ENCODE results near the gene PDE6H.

DNA sequence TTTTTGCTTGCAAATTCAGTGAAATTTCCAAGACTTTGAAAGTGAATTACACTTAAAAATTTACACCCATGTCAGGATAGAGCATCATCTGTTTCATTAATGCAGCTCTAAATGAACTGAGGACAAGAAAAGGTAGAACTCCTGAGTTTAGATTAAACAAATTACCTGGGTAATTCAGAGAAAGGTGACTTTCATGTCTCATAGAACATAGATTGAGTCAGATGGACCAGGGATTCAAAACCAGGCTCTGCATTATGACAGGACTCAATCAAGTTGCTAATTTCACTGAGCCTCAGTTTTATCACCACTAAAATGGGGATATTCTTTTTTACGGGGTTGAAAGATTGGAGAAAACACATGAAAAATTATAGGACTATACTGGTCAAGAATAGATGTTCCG lies 15.9 kb upstream of the PDE6H start:
- TF ChIP-seq, protein P1, sequence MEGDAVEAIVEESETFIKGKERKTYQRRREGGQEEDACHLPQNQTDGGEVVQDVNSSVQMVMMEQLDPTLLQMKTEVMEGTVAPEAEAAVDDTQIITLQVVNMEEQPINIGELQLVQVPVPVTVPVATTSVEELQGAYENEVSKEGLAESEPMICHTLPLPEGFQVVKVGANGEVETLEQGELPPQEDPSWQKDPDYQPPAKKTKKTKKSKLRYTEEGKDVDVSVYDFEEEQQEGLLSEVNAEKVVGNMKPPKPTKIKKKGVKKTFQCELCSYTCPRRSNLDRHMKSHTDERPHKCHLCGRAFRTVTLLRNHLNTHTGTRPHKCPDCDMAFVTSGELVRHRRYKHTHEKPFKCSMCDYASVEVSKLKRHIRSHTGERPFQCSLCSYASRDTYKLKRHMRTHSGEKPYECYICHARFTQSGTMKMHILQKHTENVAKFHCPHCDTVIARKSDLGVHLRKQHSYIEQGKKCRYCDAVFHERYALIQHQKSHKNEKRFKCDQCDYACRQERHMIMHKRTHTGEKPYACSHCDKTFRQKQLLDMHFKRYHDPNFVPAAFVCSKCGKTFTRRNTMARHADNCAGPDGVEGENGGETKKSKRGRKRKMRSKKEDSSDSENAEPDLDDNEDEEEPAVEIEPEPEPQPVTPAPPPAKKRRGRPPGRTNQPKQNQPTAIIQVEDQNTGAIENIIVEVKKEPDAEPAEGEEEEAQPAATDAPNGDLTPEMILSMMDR (IDR thresholded peaks at IDR 0.05) = no peak
- TF ChIP-seq POLR2A (IDR thresholded peaks at IDR 0.05) = no peak

Measured in sigmoid colon (tissue), 3 donors.